ENCODE data around the gene PDIA6. TPM values are rescaled to one million over a fixed set of nuclear protein-coding genes. Genes with fewer than 3 reads are reported as not detected.
"Not testable (repeated sequence)": the region's sequence is repeated elsewhere in the genome, so short reads cannot be mapped to it uniquely, and the experiment has no call there.

PDIA6 gene
- total RNA-seq, 1 donor from 2014 or later = 346 TPM

DNA sequence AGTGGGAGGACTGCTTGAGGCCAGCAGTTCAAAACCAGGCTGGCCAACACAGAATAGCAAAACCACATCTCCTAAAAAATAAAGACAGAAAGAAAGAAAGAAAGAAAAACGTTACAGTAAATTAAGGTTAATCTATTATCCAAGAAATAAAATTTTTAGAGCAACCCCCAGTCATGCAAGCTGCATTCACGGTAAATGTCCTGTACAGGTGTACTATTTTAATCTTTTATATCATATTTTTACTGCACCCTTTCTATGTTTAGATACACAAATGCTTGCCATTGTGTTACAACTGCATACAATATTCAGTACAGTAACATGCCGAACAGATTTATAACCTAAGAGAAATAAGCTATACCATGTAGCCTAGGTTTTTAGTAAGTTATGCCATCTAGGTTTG lies 6.0 kb downstream of the PDIA6 start:
- FAIRE-seq = no peak
- H3K4me3 ChIP-seq (ENCODE audit: insufficient read depth, low read depth, low read length) = no peak overlapping the region
- H3K36me3 Mint-ChIP-seq (ENCODE audit: low read depth, unreplicated experiment) = no peaks in the 10 kb centered on the region
- H3K27me3 Mint-ChIP-seq (ENCODE audit: low read depth, unreplicated experiment) = no peaks in the 10 kb centered on the region
- H3K27ac ChIP-seq (ENCODE audit: low read depth, low read length) = no peak overlapping the region
- peaks cover 14% of the 10 kb centered on the region for H3K4me1 ChIP-seq (ENCODE audit: insufficient read depth, low read length)
- H4K20me1 ChIP-seq (ENCODE audit: insufficient read depth, low read length) = peaks cover 81% of the 10 kb centered on the region
- no peaks in the 10 kb centered on the region for H3K9me3 ChIP-seq (ENCODE audit: insufficient read depth, low read depth, low read length)
- no peak overlapping the region for H3K9ac ChIP-seq (ENCODE audit: low read length)
- H3K4me2 ChIP-seq (ENCODE audit: low read length) = no peak overlapping the region
- H3K9me3 Mint-ChIP-seq (ENCODE audit: unreplicated experiment) = no peaks in the 10 kb centered on the region
- H3K79me2 ChIP-seq (ENCODE audit: insufficient read depth, low read length) = peaks cover 86% of the 10 kb centered on the region
- DNase-seq (ENCODE audit: low read depth) = no peak
- peaks cover 20% of the 10 kb centered on the region for H3K4me1 Mint-ChIP-seq (ENCODE audit: low read depth, unreplicated experiment)
- no peaks in the 10 kb centered on the region for H3K27me3 ChIP-seq (ENCODE audit: insufficient read depth, low read length)
- no peak overlapping the region for H2AFZ ChIP-seq (ENCODE audit: low read depth, low read length)
- no peak overlapping the region for H3K27ac Mint-ChIP-seq (ENCODE audit: unreplicated experiment)
- no peak overlapping the region for H3K4me3 Mint-ChIP-seq (ENCODE audit: unreplicated experiment)
- peaks cover 4% of the 10 kb centered on the region for H3K36me3 ChIP-seq (ENCODE audit: insufficient read depth, low read length)
- TF ChIP-seq, protein P1, sequence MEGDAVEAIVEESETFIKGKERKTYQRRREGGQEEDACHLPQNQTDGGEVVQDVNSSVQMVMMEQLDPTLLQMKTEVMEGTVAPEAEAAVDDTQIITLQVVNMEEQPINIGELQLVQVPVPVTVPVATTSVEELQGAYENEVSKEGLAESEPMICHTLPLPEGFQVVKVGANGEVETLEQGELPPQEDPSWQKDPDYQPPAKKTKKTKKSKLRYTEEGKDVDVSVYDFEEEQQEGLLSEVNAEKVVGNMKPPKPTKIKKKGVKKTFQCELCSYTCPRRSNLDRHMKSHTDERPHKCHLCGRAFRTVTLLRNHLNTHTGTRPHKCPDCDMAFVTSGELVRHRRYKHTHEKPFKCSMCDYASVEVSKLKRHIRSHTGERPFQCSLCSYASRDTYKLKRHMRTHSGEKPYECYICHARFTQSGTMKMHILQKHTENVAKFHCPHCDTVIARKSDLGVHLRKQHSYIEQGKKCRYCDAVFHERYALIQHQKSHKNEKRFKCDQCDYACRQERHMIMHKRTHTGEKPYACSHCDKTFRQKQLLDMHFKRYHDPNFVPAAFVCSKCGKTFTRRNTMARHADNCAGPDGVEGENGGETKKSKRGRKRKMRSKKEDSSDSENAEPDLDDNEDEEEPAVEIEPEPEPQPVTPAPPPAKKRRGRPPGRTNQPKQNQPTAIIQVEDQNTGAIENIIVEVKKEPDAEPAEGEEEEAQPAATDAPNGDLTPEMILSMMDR (IDR thresholded peaks at IDR 0.05; ENCODE audit: insufficient read depth, low read depth, low read length) = no peak
- TF ChIP-seq EZH2 (IDR thresholded peaks at IDR 0.05; ENCODE audit: insufficient read depth, low read length) = no peak

DNA sequence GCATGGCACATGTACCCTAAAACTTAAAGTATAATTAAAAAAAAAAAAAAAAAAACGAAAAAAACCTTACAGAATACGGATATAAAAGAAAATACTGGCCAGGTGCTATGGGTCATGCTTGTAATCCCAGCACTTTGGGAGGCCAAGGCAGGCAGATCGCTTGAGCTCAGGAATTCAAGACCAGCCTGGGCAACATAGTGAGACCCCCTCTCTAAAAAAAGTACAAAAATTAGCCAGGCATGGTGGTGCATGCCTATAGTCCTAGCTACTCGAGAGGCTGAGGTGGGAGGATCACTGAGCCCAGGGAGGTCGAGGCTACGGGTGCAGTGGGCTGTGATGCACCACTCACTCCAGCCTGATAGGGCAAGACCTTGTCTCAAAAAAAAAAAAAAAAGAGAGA lies 6.6 kb downstream of the PDIA6 start:
- H3K9ac ChIP-seq (ENCODE audit: low read length); FAIRE-seq; H3K4me2 ChIP-seq (ENCODE audit: low read length); H3K27me3 ChIP-seq (ENCODE audit: insufficient read depth, low read length); H3K27ac ChIP-seq (ENCODE audit: low read depth, low read length); H3K27me3 Mint-ChIP-seq (ENCODE audit: low read depth, unreplicated experiment); H3K9me3 ChIP-seq (ENCODE audit: insufficient read depth, low read depth, low read length); H3K4me3 ChIP-seq (ENCODE audit: insufficient read depth, low read depth, low read length); H3K36me3 Mint-ChIP-seq (ENCODE audit: low read depth, unreplicated experiment); H3K27ac Mint-ChIP-seq (ENCODE audit: unreplicated experiment); DNase-seq (ENCODE audit: low read depth); H2AFZ ChIP-seq (ENCODE audit: low read depth, low read length); H3K9me3 Mint-ChIP-seq (ENCODE audit: unreplicated experiment); H3K36me3 ChIP-seq (ENCODE audit: insufficient read depth, low read length); H3K4me3 Mint-ChIP-seq (ENCODE audit: unreplicated experiment): not testable (repeated sequence)
- peaks cover 14% of the 10 kb centered on the region for H3K4me1 ChIP-seq (ENCODE audit: insufficient read depth, low read length)
- H4K20me1 ChIP-seq (ENCODE audit: insufficient read depth, low read length) = peaks cover 81% of the 10 kb centered on the region
- peaks cover 15% of the 10 kb centered on the region for H3K4me1 Mint-ChIP-seq (ENCODE audit: low read depth, unreplicated experiment)
- H3K79me2 ChIP-seq (ENCODE audit: insufficient read depth, low read length) = peaks cover 86% of the 10 kb centered on the region

DNA sequence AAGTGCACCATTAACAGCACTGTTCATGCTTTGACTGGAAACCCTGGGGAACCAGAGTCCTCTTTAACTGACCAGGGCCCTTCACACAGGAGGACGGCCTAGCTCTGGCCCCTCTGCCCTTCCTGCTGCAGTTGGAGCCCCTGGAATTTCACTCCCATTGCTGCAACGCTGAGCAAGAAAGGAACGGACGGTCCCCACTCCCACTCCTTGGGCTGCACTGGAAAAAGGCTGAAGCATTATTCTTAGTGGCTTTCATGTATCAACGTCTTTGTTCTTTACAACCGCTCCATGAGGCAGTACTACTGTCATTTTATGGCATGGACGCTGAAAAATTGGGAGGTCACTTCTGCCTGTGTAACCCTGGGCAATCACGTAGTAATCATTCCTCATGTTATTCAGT lies 9.9 kb downstream of the PDIA6 start:
- TF ChIP-seq, protein P1 (IDR thresholded peaks at IDR 0.05; ENCODE audit: insufficient read depth, low read depth, low read length) = no peak
- no peak for TF ChIP-seq EZH2 (IDR thresholded peaks at IDR 0.05; ENCODE audit: insufficient read depth, low read length)
- no peaks in the 10 kb centered on the region for H3K4me1 ChIP-seq (ENCODE audit: insufficient read depth, low read length)
- H3K27ac Mint-ChIP-seq (ENCODE audit: unreplicated experiment) = no peak overlapping the region
- peaks cover 25% of the 10 kb centered on the region for H3K36me3 ChIP-seq (ENCODE audit: insufficient read depth, low read length)
- no peak overlapping the region for H3K9ac ChIP-seq (ENCODE audit: low read length)
- no peak for DNase-seq (ENCODE audit: low read depth)
- H3K4me1 Mint-ChIP-seq (ENCODE audit: low read depth, unreplicated experiment) = peaks cover 5% of the 10 kb centered on the region
- no peak overlapping the region for H2AFZ ChIP-seq (ENCODE audit: low read depth, low read length)
- peaks cover 79% of the 10 kb centered on the region for H4K20me1 ChIP-seq (ENCODE audit: insufficient read depth, low read length)
- H3K36me3 Mint-ChIP-seq (ENCODE audit: low read depth, unreplicated experiment) = no peaks in the 10 kb centered on the region
- FAIRE-seq = no peak
- peaks cover 86% of the 10 kb centered on the region for H3K79me2 ChIP-seq (ENCODE audit: insufficient read depth, low read length)
- H3K27me3 Mint-ChIP-seq (ENCODE audit: low read depth, unreplicated experiment) = no peaks in the 10 kb centered on the region
- H3K27ac ChIP-seq (ENCODE audit: low read depth, low read length) = no peak overlapping the region
- H3K27me3 ChIP-seq (ENCODE audit: insufficient read depth, low read length) = no peaks in the 10 kb centered on the region
- no peak overlapping the region for H3K4me2 ChIP-seq (ENCODE audit: low read length)
- no peak overlapping the region for H3K4me3 Mint-ChIP-seq (ENCODE audit: unreplicated experiment)
- no peak overlapping the region for H3K4me3 ChIP-seq (ENCODE audit: insufficient read depth, low read depth, low read length)
- no peaks in the 10 kb centered on the region for H3K9me3 Mint-ChIP-seq (ENCODE audit: unreplicated experiment)
- H3K9me3 ChIP-seq (ENCODE audit: insufficient read depth, low read depth, low read length) = no peaks in the 10 kb centered on the region

Measured in astrocyte (in vitro differentiated cells and primary cell).